Left colon (tissue), 2 donors: ENCODE measurements around the gene NPTXR. TPM values are rescaled to one million over a fixed set of nuclear protein-coding genes. Genes with fewer than 3 reads are reported as not detected.

Source experiments
- ATAC-seq: fragments of 200-7000 bp; cut with Tn5 transposase; one replicate; pipeline ENCODE4 v1.9.1; 2020; ENCODE audit warnings: mild to moderate bottlenecking, moderate library complexity
- DNase-seq, 2 donors: peaks; one replicate each; pipeline ENCODE4 v3.0.0-alpha.2; 2020
- intact Hi-C, 2 donors: fragments of 100-400 bp; cut with DNase I in 1 of 2; cut with micrococcal nuclease in 1 of 2; formaldehyde crosslinking; loops; one replicate each; pipeline versions ENCODE4 v1.11.2 to v1.14.0; 2022; cut with DNase I, micrococcal nuclease
- total RNA-seq, 2 donors: library from RNA; stranded (reverse); fragmentation: NEBNext Ultra II Directional; extraction: Animal tissue kit (Norgen Biotek cat#: 25700); gene quantifications; one replicate each; pipeline ENCODE4 v1.2.1, GENCODE V29; 2021
- donor health status: DM: no; HTN: no; CAD: no.
- donor health status: DM: yes; HTN: yes; CAD: no.

NPTXR gene
- total RNA-seq, 2 donors from 2014 or later = 0.46 to 2.5 TPM

- intact Hi-C loops = loop anchor here in 1 of 2 donors (10.0 kb wide), 1 partner anchor 58 kb away; the partner anchor contains the start of gene NPTXR
- DNase-seq = no peak
- no peak for ATAC-seq
Measured at GRCh38 chr22:38786631-38787030, 57.2 kb downstream of the NPTXR start.

GRCh38 chr22:38784856-38785255 lies 59.0 kb downstream of the NPTXR start:
- ATAC-seq (no peak), DNase-seq (no peak)
- intact Hi-C loops = loop anchor here in 1 of 2 donors (10.0 kb wide), 1 partner anchor 60 kb away; the partner anchor contains the start of gene NPTXR

DNA sequence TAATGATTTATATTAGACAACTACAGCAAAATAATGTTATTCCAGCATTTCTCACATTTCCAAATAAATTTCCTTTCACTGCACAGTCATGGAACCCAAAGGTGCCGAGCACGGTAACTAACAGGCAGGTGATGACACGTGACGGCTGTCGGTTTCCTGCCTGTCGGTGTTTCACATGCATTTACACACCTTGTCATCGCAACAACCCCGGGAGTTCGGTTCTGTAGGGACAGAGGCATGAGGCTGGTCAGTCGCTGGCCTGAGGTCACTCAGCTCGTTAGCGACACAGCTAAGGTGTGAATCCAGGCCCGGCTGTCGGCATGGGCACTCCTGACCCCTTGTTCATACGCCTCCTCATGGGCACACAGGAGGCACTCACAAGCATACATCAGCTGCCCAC lies 59.8 kb downstream of the NPTXR start:
- ATAC-seq (no peak), DNase-seq (no peak)
- intact Hi-C loops = loop anchor here in 1 of 2 donors (10.0 kb wide), 1 partner anchor 61 kb away; the partner anchor contains the start of gene NPTXR

DNA sequence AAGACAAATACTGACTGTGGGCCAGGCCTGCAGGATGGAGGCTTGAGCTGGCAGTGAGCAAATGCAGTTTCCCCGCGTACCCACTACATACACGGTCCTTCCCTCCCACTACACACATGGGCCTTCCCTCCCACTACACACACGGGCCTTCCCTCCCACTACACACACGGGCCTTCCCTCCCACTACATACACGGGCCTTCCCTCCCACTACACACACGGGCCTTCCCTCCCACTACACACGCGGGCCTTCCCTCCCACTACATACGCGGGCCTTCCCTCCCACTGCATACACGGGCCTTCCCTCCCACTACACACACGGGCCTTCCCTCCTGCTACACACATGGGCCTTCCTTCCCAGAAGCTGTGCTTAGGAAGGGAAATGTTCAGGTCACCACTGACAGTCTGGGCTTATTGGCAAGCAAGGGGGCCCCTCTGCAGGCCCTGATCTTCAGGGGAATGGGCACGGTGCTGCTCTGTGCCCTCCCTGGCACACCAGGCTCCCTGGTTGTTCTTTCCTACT lies 60.7 kb downstream of the NPTXR start:
- ATAC-seq = no peak
- intact Hi-C loops = loop anchor here in 1 of 2 donors (10.0 kb wide), 1 partner anchor 62 kb away; the partner anchor contains the start of gene NPTXR
- DNase-seq = no peak

GRCh38 chr22:38782402-38783094 lies 61.3 kb downstream of the NPTXR start:
- ATAC-seq (no peak), DNase-seq (no peak)
- intact Hi-C loops = loop anchor here in 1 of 2 donors (10.0 kb wide), 1 partner anchor 62 kb away; the partner anchor contains the start of gene NPTXR

- ATAC-seq = no peak
- DNase-seq = no peak
- intact Hi-C loops = loop anchor here in 1 of 2 donors (10.0 kb wide), 1 partner anchor 64 kb away; the partner anchor contains the start of gene NPTXR
Measured at GRCh38 chr22:38781033-38781432, 62.8 kb downstream of the NPTXR start.

DNA sequence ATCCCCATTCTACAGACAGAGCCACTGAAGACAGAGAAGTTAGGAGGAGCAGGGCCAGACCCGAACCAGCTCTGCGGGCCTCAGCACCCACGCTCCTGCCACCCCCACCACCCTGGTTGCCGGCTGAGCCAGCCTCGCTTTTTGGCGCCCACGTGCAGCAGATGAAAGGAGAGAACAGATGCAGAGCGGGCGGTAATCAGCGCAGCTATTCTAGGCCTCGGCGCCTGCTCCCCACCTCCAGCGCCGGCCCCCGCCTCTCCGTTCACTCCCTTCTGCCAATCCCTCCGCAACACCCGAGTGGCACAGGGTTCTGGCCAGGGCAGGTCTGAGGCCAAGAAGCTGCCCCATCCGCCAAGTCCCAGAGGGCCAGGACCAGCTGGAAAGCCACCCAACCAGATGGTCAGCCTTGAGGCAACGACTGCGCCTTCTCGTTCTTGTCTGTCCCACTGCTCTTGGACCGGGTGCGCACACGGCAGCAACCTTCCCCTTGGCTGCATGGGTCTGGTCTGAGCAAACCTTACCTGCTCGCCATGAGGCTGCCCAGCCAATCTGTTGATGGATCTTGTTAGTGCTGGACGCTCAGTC lies 66.6 kb downstream of the NPTXR start:
- intact Hi-C loops = no loop called here
- no peak for ATAC-seq
- no peak for DNase-seq

- ATAC-seq (no peak), DNase-seq (no peak)
- intact Hi-C loops = no loop called here
Measured at GRCh38 chr22:38776086-38776485, 67.7 kb downstream of the NPTXR start.

GRCh38 chr22:38775656-38776055 lies 68.2 kb downstream of the NPTXR start:
- intact Hi-C loops = no loop called here
- no peak for ATAC-seq

GRCh38 chr22:38774496-38775166 lies 69.2 kb downstream of the NPTXR start:
- ATAC-seq (no peak), DNase-seq (no peak)
- intact Hi-C loops = no loop called here

More at GRCh38 chr22:38775656-38776055, 68.2 kb downstream of the NPTXR start:
- DNase-seq = no peak

DNA sequence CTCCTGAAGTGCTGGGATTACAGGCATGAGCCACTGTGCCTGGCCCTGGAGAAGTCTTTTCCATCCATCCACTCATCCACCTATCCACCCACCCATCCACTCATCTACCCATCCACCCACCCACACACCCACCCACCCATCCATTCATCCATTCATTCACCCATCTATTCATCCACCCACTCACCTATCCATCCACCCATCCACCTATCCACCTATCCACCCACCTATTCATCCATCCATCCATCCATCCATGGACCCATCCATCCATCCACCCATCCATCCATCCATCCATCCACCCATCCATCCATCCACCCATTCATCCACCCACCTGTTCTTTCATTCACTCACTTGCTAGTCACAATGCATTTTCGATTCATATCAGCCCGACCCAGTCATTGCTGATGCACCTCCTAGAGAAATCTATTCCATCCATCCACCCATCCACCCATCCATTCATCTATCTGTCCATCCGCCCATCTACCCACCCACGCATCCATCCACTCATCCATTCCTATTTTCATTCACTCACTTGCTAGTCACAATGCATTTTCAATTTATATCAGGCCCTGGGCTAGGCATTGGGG lies 70.4 kb downstream of the NPTXR start:
- intact Hi-C loops = no loop called here
- DNase-seq = no peak
- ATAC-seq = no peak

DNA sequence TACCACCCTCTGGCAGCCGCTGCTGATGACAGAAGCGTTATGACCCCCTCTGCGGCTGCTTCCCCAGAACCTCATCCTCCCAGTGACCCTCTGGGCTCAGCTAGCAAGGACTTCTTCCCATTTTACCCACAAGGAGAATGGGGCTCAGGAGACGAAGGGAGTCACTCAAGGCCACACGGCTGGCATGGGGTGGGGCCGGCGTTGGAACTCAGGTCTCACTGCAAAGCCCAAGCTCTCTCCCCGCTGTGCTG lies 71.3 kb downstream of the NPTXR start:
- intact Hi-C loops = no loop called here
- DNase-seq = no peak
- ATAC-seq = no peak

GRCh38 chr22:38770257-38770949 lies 73.4 kb downstream of the NPTXR start:
- intact Hi-C loops = no loop called here
- ATAC-seq = no peak
- no peak for DNase-seq

Other genes starting within 250 kb of the NPTXR start
- under 1 TPM; 0.50 to 0.82 TPM for gene FAM227A, start 187.6 kb downstream of the NPTXR start, total RNA-seq
- 10 to 100 TPM; 21.5 to 28.7 TPM for gene CBY1, start 187.4 kb downstream of the NPTXR start, total RNA-seq
- 10 to 100 TPM; 85.0 to 98.7 TPM for gene TOMM22, start 162.1 kb downstream of the NPTXR start, total RNA-seq
- 100 to 1,000 TPM in 1 of 2 donors, 10 to 100 TPM in 1; 93.1 to 144 TPM for gene JOSD1, start 143.1 kb downstream of the NPTXR start, total RNA-seq
- gene GTPBP1, start 138.1 kb downstream of the NPTXR start, total RNA-seq = 10 to 100 TPM; 66.6 to 72.6 TPM
- gene SUN2, start 88.0 kb downstream of the NPTXR start, total RNA-seq = 100 to 1,000 TPM; 143 to 148 TPM
- gene DNAL4, start 49.9 kb downstream of the NPTXR start, total RNA-seq = 10 to 100 TPM; 14.4 to 16.8 TPM
- 10 to 100 TPM in 1 of 2 donors, 1 to 10 TPM in 1; 6.8 to 28.4 TPM for gene CBX6, start 28.2 kb upstream of the NPTXR start, total RNA-seq
- gene APOBEC3A, start 113.6 kb upstream of the NPTXR start, total RNA-seq = 1 to 10 TPM; 1.4 to 2.2 TPM
- gene APOBEC3B, start 138.3 kb upstream of the NPTXR start, total RNA-seq = 10 to 100 TPM in 1 of 2 donors, 1 to 10 TPM in 1; 8.2 to 34.3 TPM
- gene APOBEC3C, start 170.2 kb upstream of the NPTXR start, total RNA-seq = 10 to 100 TPM; 19.9 to 37.7 TPM
- 1 to 10 TPM; 3.6 to 7.2 TPM for gene APOBEC3D, start 177.1 kb upstream of the NPTXR start, total RNA-seq
- 1 to 10 TPM; 6.3 to 6.6 TPM for gene APOBEC3F, start 196.8 kb upstream of the NPTXR start, total RNA-seq
- 1 to 10 TPM; 3.8 to 7.8 TPM for gene APOBEC3G, start 233.2 kb upstream of the NPTXR start, total RNA-seq